GM12801 (cell line): Measurements from ENCODE around the gene ZNF385C.

ENCODE experiments used
- TF ChIP-seq, protein P1 (sequence below): IDR thresholded peaks from one replicate; pipeline ENCODE4 v1.5.1; 2011; ENCODE audit warnings: control low read depth; ENCODE audit not compliant: insufficient read length; ENCODE audit errors: extremely low read depth

Gene ZNF385C

GRCh38 chr17:42097691-42098631, at the start of gene ZNF385C:
ZNF385C (minus strand) TSS chr17:42098473; CDS start chr17:42063056, 35,417 bp downstream.
- TF ChIP-seq, protein P1, sequence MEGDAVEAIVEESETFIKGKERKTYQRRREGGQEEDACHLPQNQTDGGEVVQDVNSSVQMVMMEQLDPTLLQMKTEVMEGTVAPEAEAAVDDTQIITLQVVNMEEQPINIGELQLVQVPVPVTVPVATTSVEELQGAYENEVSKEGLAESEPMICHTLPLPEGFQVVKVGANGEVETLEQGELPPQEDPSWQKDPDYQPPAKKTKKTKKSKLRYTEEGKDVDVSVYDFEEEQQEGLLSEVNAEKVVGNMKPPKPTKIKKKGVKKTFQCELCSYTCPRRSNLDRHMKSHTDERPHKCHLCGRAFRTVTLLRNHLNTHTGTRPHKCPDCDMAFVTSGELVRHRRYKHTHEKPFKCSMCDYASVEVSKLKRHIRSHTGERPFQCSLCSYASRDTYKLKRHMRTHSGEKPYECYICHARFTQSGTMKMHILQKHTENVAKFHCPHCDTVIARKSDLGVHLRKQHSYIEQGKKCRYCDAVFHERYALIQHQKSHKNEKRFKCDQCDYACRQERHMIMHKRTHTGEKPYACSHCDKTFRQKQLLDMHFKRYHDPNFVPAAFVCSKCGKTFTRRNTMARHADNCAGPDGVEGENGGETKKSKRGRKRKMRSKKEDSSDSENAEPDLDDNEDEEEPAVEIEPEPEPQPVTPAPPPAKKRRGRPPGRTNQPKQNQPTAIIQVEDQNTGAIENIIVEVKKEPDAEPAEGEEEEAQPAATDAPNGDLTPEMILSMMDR = no peak

GRCh38 chr17:42146911-42147607, 48.8 kb upstream of the ZNF385C start:
- TF ChIP-seq, protein P1 = no peak

DNA sequence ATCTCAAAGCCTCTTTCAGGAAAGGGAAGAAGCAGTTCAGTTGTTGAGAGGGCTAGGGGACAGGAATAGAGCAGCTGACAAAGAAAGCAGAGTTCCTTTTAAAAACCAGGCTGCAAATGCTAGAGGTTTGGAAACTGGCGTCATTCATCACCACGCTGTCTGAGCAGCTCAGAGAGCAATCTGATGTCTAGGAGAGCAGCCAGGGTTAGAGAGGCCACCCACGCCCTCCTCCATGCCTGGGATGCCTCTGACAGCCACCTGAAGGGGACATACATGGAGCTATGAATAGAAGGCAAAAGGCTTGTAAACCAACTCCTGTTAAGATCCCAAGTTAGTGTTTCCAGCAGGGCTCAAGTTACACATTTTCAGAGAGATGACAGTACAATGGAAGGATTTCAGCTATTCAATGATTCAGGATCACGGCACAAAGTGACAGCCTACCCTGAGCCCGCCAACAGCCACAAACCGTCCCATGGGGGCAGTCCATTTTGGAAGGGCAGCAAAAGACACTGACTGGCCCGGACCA, 44.2 kb upstream of the ZNF385C start:
- TF ChIP-seq, protein P1 = no peak

- TF ChIP-seq, protein P1 = no peak
These were observed 43.1 kb upstream of the ZNF385C start for GRCh38 chr17:42141382-42141781.

GRCh38 chr17:42138749-42139492, 40.6 kb upstream of the ZNF385C start:
- TF ChIP-seq, protein P1 = no peak

DNA sequence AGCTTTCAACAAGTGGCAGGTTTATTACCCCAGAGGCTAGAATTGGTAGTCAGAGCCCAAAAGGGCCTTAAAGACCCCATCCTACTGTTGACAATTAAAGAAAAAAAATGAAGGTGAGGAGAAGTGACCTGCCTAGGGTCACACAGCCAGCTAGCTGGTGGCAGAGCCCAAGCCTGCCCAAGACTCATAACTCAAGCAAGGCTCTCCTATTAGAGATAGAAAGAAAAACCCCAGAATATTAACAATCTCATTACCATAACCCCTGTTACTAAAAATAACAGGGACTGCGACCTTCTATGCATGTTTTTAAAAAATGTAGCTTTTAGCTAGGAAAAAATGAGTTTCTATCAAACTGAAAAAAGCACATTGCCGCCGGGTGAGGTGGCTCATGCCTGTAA, 38.4 kb upstream of the ZNF385C start:
- TF ChIP-seq, protein P1 = no peak
